NCI-H82 treated with DMSO at 0.1 percent for 48 hours (cell line): ENCODE measurements around the gene SNX11.
"Not testable (repeated sequence)": the region's sequence is repeated elsewhere in the genome, so short reads cannot be mapped to it uniquely, and the experiment has no call there.

Experiments
- DNase-seq: peaks from one replicate; lab custom pipeline; 2025; ENCODE audit not compliant: unreplicated experiment; lab: John Stamatoyannopoulos, UW

SNX11 gene

GRCh38 chr17:48107137-48108055 lies at the start of gene SNX11:
Gene SNX11, plus strand, starts transcription at chr17:48107766. Its CDS starts 4,278 bp downstream, at chr17:48112044.
- DNase-seq: peak; percentile 82

GRCh38 chr17:48058393-48059124 lies 49.0 kb upstream of the SNX11 start:
- no peak for DNase-seq

GRCh38 chr17:48059125-48059668 lies 48.4 kb upstream of the SNX11 start:
- no peak for DNase-seq

- no peak for DNase-seq
Observed at GRCh38 chr17:48060249-48060648, 47.3 kb upstream of the SNX11 start.

- peak; percentile 45 for DNase-seq
Observed at GRCh38 chr17:48062273-48062672, 45.3 kb upstream of the SNX11 start.

- DNase-seq: no peak
Observed at GRCh38 chr17:48064638-48065037, 42.9 kb upstream of the SNX11 start.

- no peak for DNase-seq
Observed at GRCh38 chr17:48066192-48066591, 41.4 kb upstream of the SNX11 start.

- no peak for DNase-seq
Observed at GRCh38 chr17:48066656-48067055, 40.9 kb upstream of the SNX11 start.

- no peak for DNase-seq
Observed at GRCh38 chr17:48067245-48067644, 40.3 kb upstream of the SNX11 start.

GRCh38 chr17:48067808-48068207 lies 39.8 kb upstream of the SNX11 start:
- DNase-seq: not testable (repeated sequence)

- DNase-seq: no peak
Observed at GRCh38 chr17:48068491-48068961, 39.0 kb upstream of the SNX11 start.

- DNase-seq: no peak
Observed at GRCh38 chr17:48070195-48070594, 37.4 kb upstream of the SNX11 start.

GRCh38 chr17:48071654-48072053 lies 35.9 kb upstream of the SNX11 start:
- DNase-seq: no peak

GRCh38 chr17:48072811-48073210 lies 34.8 kb upstream of the SNX11 start:
- DNase-seq: not testable (repeated sequence)

- not testable (repeated sequence) for DNase-seq
Observed at GRCh38 chr17:48073566-48074094, 33.9 kb upstream of the SNX11 start.

GRCh38 chr17:48074322-48075081 lies 33.1 kb upstream of the SNX11 start:
- peak; percentile 17 for DNase-seq

- DNase-seq: not testable (repeated sequence)
Observed at GRCh38 chr17:48077152-48077551, 30.4 kb upstream of the SNX11 start.

GRCh38 chr17:48081858-48082257 lies 25.7 kb upstream of the SNX11 start:
- no peak for DNase-seq

GRCh38 chr17:48084932-48085331 lies 22.6 kb upstream of the SNX11 start:
- DNase-seq: no peak

- DNase-seq: no peak
Observed at GRCh38 chr17:48093341-48094045, 14.1 kb upstream of the SNX11 start.
